DMS114 treated with DMSO at 0.1 percent for 48 hours (cell line): ENCODE data around the gene PGBD5.
A peak's percentile ranks its signal among the peaks of the same experiment; 100 is the strongest.

Experiments used
- DNase-seq: peaks from one replicate; lab custom pipeline; 2025; ENCODE audit not compliant: unreplicated experiment; lab: John Stamatoyannopoulos, UW

The PGBD5 gene

DNA sequence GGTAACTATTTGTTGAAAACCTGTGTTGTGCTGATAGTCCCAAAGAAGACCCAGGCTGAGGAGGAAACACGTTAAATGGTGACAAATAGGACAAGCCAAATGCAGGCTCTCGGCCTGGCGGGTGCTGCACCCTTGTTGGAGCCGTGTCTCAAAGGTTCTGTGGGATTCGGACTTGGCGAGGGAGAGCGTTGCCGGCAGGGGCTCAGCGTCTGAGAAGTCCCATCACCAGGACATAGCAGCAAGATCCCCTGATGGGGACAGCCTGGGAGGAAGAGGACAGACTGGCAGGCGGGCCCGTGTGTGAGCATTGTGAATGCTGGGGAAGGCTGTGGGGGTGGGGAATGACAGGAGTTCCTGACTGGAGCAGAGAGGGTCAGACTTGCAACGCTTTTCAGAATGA lies 142.5 kb downstream of the PGBD5 start:
- DNase-seq: no peak

DNA sequence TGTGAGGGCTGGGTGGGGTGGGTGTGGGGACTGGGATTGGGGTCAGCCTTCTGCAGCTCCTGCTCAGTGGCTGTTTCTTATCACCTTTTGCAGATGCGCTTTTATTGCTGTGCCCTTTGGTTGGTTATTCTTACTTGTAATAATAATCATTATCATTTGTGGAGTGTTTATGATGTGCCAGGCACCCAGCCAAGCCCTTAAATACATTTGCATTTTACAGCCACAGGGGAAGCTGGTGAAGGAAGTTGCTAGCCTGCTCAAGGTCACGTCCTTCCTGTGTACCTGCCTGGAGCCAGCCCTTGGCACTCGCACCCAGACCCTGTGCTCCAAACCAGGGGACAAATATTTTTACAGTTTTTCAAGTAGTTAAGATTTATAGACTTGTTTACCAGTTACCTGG lies 144.0 kb downstream of the PGBD5 start:
- DNase-seq: no peak

DNA sequence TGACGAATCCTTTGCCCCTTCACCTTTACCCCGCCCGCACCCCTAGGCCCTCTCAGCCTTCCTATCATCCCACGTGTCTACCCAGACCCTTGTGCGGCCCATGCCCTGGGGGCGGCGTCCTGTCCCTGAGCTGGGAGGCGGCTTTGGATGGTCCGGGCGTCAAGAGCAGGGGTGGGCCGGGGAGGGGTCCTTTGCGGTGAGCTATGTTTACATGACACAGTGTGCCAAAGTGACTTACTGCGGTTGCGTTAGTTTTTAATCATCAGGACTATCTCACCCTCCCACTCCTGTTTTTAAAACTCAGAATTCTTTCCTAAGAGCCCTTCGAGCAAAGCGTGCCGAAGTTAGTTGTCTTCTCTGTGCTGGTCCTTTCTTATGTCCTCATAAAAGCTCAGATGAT lies 144.6 kb downstream of the PGBD5 start:
- DNase-seq: no peak

DNA sequence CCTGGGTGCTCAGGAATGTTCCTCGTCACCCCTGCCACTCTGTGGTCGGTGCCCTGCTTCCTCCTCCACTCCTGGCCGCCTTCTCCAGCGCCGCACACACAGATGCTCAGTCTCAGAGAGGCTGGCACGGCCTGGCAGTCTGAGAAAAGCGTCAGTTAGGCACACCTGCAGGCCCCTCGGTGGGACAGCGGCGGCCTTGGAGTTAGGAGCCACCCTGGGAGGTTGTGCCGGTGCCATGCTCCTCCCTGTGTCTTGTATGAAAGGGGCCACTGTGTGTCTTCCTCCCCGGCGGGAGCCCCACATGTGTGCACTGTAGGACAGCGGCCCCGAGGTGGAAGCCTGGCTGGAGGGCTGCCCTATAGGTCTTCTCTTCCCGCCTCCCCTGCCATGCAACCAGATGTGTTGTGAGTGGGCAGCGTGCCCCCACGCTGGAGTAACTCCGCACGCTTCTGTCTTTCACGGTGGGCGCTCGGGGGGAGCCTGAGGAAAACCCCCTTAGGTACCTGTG lies 145.2 kb downstream of the PGBD5 start:
- DNase-seq: no peak

DNA sequence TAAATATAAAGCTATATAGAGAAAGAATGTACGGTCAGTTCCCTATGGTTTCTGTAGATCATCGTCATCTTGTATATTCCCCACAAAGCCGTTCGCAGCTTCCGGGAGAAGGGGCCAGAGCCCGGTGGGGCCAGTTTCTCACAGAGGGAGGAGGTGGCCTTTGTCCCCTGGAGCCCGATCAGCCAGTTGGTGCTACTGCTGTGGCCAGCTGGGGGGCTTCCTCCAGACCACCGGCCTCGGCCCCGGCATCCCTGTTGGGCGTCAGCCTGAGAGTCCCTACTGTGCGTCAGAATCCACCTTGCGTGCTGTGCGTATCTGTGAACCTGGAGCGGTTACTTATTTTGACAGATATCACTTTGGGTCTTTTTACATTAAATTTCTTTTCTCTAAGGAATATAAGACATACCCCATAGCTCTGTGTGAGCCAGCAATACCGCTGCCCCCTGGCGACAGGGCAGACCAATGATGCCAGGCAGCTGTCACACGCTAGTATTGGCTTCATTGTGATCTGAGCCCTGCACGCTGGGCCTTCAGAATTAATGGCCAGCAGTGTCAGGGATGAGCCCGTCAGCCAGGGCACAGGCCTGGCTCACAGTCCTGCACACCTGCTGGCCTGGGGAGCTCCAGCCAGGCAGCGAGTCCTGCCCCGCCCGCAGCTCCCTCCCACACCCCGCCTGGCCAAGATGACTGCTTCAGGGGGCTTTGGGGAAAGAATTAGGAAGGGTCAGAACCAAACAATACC lies 145.9 kb downstream of the PGBD5 start:
- no peak for DNase-seq

DNA sequence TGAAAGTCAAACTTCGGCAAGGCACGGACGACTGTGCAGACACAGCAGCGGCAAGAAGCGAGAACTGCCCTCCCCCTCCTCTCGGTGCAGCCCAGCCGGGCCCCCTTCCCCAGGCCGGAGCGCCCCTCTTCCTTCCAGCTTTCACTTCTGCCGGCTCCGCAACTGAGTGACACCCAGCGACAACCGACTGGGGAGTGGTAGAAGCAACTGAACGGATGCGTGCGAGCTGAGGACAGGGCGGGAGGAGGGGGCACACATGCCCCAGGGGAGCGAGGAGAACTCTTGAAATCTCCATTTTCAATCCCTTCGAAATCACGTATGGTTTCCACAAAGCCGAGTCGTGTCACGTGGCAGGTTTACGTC lies 146.6 kb downstream of the PGBD5 start:
- DNase-seq: no peak

DNA sequence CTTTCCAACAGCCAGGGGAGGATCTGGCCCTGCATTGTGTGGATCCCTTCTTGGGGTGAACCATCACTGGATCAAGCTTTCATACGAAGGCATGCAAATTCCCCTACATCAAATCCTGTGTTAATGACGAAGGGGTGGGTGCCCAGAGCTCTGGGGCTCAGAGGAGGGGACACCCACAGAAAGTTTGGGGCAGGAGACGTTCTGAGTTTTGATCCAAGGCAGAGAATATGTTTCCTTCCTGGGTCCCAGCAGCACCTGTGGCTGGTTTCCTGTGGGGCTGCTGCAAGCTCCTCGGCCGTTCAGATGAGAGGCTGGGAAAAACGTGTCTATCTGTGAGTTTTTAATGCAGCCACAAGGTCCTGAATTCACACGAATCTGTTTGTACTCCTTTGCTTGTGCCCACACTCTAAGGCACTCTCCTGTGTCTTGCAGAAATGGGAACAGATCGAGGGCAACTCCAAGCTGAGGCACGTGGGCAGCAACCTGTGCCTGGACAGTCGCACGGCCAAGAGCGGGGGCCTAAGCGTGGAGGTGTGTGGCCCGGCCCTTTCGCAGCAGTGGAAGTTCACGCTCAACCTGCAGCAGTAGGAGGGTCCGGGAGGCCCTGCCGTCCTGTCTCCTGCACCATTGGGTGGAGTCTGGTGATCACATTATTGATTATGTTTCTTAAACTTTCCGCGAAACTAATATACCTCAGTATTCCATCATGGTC lies 147.1 kb downstream of the PGBD5 start:
- DNase-seq: no peak

DNA sequence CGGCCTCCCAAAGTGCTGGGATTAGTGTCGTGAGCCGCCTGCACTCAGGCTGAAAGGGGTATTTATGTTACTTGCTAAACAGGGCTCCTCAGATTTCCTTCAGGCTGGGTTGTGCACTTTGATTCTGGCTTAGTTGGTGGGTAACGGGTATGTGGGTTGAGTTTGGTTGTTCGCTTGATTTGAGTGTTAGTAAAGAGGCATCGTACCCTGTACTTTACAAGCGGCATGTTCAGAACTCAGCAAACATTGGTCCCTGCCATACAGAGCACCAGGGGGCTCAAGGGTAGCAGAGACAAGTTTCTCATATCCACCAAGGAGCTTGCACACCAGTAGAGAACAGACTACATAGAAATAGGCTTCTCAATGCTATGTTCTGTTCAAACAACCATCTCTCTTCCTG lies 147.8 kb downstream of the PGBD5 start:
- DNase-seq: no peak

DNA sequence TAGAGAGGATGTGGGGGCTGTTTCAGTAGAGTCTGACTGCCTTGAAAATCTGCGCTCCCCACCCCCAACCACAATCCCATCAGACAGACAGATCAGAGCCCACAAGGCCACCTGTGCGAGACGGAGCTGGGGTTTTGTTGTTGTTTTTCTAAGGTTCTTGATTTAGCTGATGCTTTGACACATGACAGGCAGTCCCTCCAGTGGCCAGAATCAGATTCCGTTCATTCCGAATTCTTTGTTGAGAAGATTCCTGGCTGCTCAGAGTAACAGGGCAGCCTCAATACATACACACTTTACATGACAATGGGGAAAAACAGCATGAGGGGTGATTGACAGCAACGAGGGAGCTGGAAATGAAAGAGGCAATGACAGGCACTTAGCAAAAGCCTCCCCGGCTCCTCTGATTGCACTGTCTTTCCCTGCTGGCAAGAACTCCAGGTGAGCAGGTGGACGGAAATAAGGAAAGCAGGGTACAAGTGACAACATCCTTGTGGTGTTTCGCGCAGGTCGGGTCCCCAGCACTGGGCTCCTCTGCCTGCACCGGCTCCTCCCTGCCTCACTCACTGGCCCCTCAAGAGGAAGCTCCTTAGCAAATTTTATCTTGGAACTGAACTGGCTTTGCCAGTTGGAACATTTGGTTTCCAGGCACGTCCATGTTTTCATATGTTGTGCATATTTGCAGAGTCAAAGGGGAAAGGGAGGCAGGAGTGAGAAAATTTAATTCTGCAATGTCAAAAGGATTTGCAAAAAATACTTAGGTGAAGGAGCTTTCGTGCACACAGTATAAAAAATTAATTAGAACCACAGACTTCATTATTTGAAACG lies 148.7 kb downstream of the PGBD5 start:
- DNase-seq: no peak

DNA sequence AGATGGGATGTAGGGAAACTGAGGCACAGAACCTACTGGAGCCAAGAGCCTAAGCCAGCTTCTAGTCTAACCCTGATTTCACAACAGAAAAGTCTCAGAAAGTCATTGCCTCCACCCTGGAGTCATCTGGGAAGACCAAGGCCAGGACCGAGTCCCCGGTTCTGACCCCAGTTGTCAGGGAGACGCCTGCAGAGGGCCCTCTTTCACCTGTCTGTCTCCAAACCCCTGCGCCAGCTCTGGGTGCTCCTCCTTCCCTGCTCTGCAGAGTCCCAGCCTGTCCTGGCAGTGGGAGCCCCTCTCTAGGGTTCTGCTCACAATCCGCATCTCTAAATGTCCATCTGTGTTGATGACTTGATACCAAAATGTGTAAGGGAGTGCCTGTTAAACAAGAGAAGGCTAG lies 149.7 kb downstream of the PGBD5 start:
- DNase-seq: no peak

DNA sequence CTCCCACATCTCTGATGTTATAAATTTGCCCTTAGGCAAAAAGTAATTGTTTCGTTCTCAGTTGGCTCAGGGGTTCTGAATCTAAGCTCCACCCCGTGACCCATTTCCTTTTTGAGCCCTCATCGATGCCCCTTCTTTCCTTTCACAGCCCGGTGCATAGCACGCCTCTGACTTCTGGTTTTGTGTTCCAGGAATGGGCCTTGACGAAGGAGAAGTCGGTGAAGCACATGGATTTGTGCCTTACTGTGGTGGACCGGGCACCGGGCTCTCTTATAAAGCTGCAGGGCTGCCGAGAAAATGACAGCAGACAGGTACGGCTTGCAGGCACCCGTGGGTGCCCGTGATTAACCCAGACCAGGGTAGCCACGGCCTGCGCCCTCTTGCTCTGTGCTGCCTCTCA lies 151.9 kb downstream of the PGBD5 start:
- no peak for DNase-seq

DNA sequence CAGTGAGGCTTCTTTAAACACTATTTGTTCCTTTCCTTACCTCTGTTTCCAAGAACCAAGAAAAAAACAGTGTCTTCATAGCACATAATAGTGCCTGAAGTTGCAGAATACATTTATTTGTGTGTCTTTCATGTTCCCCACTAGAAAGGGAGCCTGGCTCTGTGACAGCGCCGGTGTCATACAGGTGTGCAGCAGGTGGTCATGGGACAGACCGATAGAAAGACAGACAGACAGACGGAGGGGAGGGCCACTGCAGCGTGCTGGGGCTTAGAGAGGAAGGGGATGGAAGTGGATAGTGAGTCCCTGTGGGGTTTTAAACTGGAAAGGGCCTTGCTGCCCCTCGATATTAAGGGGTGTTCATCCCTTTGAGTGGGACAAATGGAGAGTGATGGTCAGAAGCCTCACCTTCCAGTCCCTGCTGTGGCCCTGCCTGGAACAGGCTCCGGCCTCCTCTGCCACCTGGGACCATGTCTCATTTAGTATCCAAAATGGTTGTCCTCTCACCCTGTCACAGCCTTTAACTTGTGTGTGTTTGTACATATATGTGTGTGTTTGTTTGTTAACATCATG lies 152.9 kb downstream of the PGBD5 start:
- DNase-seq: no peak

DNA sequence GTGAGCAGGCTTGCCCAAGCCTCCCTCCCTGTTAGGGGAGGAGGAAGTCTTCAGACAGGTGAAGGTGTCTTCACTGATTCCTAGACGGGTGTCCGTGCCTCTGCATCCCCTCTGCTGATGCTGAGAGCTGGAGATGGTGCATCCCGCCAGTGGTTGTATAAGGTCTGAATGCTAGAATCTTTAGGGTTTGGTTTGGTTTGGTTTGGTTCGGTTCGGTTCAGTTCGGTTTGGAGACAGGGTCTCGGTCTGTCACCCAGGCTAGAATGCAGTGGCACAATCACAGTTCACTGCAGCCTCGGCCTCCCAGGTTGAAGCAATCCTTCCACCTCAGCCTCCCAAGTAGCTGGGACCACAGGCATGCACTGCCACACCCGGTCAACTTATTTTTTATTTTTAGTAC lies 153.6 kb downstream of the PGBD5 start:
- no peak for DNase-seq

DNA sequence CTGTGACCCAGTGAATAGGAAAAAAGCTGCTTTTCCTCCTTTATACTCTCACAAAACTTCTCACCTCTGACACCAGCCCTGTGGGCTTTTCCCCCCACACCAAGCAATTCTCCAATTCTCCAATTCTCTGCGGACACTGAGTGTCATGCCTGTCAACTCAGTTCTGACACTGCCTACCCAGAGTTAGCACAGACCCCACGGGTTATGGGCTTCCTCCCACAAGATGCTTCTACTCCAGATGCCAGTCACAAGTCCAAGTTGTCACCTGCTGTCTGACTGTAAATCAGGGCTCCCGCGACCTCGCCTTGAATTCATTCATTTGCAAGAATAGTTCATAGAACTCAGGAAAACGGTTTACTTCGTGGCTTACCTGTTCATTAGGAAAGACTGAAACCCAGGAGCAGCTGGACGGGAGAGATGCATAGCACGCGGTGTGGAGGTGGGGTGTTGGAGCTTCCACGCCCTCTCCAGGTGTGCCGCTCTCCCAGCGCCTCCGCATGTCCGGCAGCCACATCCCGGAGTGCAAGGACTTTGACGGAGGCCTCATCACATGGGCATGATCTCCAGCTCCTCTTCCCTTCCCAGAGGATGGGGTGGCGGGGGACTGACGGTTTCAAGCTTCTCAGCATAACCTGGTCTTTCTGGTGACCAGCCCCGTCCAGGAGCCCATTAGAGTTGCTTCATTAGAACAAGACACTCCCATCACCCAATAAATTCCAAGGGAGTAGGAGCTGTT lies 154.7 kb downstream of the PGBD5 start:
- no peak for DNase-seq

DNA sequence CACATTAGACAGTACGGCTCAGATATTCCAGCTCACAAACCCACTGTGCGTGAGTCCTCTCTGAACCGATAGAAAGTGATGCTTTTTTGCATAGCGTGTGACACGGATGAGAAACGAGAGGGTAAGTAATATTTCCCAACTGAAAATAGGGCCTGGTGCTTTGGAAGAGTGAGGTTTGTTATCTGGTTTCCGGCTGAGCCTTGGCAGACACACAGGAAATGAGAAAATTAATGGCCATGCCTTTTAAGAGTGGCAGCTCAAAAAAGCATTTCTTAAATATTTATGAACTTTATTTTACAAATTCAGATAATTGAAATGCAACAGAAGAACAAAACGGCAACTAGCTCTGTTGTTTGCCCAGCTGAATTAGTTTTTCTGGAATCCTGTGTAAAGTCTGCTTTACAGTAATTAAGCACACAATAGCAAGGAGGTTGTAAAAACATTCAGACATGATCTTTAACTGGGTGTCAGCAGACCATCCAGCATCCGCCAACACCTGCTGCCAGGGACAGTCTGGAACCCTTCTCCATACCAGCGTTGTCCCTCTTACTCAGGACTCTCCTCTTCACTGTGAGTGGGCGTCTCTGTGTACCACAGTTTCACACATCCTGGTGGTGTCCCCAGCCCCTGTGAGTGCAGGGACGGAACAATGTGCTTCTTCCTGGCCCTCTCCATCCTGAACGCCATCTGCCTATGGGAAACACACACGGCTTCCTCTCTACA lies 155.4 kb downstream of the PGBD5 start:
- no peak for DNase-seq

DNA sequence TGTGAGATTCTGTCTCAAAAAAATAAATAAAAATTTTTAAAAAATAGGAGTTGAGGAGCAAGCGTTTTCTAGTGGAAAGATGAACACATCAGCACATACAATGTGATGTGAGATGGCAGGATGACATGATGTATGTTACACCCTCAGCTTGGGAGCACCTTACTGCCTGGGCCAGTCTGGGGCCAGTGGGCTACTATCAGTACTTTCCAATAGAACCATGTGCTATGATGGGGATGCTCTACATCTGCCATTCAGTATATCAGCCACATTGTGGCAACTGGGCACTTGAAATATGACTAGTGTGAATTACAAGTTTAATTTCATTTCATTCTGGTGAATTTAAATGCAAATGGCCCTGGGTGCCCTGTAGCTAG lies 156.0 kb downstream of the PGBD5 start:
- DNase-seq: no peak

DNA sequence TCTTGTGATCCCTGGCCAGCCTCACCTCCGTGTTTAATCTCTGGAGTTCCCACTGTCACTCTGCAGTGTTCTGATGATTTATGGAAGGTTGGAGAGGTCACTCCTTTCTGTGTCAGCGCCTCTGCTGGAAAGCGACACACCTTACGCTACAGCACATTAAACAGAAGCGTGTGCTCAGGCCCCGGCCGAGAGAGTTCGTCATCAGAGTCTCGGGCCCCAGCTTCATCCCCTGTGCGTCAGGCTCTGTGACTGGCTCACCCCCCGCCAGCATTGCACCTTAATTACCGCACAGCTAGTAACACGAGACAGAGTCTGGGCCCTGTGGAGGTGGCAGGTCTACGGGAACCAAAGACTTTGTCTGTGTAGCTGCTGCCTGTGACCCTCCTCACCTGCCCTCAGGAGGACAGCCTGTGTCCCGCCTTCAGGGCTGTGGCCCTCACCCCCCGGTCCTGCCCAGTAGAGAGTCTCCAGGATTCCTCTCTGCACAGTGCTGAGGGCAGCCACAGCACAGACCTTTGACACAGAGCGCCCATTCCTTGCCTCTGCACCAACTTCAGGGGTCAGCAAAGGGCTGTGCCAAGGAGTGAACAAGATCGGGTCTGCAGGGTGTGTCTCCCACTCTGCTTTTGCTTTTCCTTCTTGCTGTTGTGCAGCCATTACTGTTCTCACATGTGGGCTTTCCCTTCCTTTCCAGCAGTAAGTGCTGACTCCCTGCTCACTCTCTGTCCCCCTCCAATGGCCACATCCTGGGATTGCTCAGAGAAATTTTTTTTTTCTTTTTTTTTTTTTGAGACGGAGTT lies 157.6 kb downstream of the PGBD5 start:
- peak; percentile 65 for DNase-seq

DNA sequence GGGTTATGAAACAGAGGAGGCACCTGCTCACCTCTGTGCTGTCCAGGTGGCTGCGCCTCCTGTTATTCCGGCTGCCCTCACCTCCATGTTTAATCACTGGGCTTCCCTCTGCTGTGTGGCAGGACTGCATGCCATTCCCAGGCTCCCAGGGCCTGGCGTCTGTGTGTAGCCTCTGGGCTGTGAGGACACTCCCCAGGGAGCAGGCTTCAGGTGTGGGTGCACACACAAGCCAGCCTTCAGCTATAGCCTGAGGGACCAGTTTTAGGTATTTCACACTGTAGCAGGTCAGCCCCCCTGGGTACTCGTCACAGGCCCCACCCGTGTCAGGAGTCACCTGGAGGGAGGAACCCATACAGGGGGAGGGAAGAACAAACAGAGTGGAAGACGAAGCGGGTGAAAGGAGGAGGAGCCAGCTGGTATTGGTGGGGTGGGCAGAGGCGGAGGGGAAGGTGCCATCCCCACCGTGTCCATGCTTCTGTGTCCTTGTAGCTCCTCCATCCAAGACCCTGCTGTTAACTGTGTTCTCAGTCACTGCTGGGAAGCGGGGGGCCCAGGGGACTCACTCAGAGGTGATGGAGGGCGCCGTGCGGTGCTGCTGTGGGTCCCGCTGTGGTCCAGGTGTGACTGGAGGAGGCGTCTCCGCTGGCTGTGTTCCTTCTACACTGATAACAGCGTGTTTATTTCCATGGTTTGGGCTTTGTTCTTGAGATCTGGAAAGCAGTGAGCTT lies 158.6 kb downstream of the PGBD5 start:
- DNase-seq: no peak

DNA sequence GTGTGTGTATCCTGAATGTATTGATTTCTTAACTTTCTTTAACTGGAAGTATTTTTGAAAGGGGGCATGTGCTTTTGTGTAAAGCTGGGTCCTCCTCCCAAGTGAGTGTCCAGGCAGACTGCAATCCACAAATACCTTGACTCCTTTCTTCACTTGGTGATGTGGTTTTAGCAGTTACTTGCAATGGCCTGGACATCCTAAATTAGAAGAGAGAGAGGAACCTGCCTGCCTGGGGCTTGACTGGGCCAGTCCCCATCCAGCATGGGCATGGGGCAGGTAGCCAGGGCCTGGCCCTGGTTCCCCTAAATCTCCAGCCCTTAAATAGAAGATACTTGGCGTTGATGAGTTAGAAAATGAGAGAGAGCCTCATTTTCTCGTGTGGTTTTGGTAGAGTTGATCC lies 159.7 kb downstream of the PGBD5 start:
- DNase-seq: no peak
